ENCODE measurements around the gene EXOC4.
"Not testable (repeated sequence)": the region's sequence is repeated elsewhere in the genome, so short reads cannot be mapped to it uniquely, and the experiment has no call there.

The EXOC4 gene

DNA sequence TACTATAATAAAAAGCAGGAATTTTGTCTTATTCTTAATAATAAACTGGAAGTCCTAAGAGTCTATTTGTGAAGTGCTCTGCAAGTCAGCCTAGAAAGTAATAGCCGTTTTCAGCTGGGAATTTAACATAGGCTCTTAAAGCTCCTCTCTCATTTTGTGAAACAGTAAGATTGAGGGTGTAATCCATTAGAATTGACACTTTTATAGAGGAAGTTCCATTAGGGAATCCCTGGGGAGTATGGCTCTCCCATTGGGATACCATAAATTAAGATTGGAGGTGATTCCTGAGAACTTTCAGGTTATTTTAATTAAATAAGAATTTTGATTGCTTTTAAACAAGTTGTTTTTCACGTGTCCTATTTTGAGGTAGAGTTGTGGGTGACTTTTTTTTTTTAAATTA, 68.0 kb downstream of the EXOC4 start:
- Mint-ChIP-seq H3K4me1 (no peaks in the 10 kb centered on the region), H3K4me3 (no peak overlapping the region), H3K27me3 (ENCODE audit: low read depth) (no peaks in the 10 kb centered on the region), H3K27ac (no peak overlapping the region), H3K36me3 (ENCODE audit: low read depth) (peaks cover 85% of the 10 kb centered on the region), H3K9me3 (peaks cover 45% of the 10 kb centered on the region)
- TF ChIP-seq, protein P1, sequence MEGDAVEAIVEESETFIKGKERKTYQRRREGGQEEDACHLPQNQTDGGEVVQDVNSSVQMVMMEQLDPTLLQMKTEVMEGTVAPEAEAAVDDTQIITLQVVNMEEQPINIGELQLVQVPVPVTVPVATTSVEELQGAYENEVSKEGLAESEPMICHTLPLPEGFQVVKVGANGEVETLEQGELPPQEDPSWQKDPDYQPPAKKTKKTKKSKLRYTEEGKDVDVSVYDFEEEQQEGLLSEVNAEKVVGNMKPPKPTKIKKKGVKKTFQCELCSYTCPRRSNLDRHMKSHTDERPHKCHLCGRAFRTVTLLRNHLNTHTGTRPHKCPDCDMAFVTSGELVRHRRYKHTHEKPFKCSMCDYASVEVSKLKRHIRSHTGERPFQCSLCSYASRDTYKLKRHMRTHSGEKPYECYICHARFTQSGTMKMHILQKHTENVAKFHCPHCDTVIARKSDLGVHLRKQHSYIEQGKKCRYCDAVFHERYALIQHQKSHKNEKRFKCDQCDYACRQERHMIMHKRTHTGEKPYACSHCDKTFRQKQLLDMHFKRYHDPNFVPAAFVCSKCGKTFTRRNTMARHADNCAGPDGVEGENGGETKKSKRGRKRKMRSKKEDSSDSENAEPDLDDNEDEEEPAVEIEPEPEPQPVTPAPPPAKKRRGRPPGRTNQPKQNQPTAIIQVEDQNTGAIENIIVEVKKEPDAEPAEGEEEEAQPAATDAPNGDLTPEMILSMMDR (IDR thresholded peaks at IDR 0.05; ENCODE audit: unreplicated experiment in 3 of 3), result no peak

DNA sequence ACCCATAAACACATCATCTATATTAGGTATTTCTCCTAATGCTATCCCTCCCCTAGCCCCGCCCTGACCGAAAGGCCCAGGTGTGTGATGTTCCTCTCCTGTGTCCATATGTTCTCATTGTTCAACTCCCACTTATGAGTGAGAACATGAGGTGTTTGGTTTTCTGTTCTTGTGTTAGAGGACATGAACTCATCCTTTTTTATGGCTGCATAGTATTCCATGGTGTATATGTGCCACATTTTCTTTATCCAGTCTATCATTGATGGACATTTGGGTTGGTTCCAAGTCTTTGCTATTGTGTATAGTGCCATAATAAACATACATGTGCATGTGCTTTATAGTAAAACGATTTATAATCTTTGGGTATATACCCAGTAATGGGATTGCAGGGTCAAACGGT, 68.5 kb downstream of the EXOC4 start:
- H3K4me1 Mint-ChIP-seq; H3K27me3 Mint-ChIP-seq (ENCODE audit: low read depth); H3K4me3 Mint-ChIP-seq; H3K27ac Mint-ChIP-seq: not testable (repeated sequence)
- H3K9me3 Mint-ChIP-seq, result peaks cover 50% of the 10 kb centered on the region
- H3K36me3 Mint-ChIP-seq (ENCODE audit: low read depth), result peaks cover 86% of the 10 kb centered on the region

DNA sequence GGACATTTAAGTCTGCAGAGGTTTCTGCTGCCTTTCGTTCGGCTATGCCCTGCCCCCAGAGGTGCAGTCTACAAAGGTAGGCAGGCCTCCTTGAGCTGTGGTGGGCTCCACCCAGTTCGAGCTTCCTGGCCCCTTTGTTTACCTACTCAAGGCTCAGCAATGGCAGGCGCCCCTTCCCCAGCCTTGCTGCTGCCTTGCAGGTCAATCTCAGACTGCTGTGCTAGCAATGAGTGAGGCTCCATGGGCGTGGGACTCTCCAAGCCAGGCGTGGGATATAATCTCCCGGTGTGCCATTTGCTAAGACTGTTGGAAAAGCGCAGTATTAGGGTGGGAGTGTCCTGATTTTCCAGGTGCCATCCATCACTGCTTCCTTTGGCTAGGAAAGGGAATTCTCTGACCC, 73.9 kb downstream of the EXOC4 start:
- not testable (repeated sequence) for H3K4me3 Mint-ChIP-seq; H3K4me1 Mint-ChIP-seq; H3K27ac Mint-ChIP-seq; H3K27me3 Mint-ChIP-seq (ENCODE audit: low read depth)
- Mint-ChIP-seq H3K9me3 (peaks cover 68% of the 10 kb centered on the region), H3K36me3 (ENCODE audit: low read depth) (peaks cover 90% of the 10 kb centered on the region)

DNA sequence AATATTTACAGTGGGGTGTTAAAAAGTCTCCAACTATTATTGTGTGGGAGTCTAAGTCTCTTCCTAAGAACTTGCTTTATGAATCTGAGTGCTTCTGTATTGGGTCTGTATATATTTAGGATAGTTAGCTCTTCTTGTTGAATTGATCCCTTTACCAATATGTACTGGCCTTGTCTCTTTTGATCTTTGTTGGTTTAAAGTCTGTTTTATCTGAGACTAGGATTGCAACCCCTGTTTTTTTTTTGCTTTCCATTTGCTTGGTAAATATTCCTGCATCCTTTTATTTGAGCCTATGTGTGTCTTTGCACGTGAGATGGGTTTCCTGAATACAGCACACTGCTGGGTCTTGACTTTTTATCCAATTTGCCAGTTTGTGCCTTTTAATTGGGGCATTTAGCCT, 75.1 kb downstream of the EXOC4 start:
- not testable (repeated sequence) for H3K27ac Mint-ChIP-seq; H3K27me3 Mint-ChIP-seq (ENCODE audit: low read depth); H3K4me1 Mint-ChIP-seq; H3K4me3 Mint-ChIP-seq
- Mint-ChIP-seq H3K36me3 (ENCODE audit: low read depth) (peaks cover 83% of the 10 kb centered on the region), H3K9me3 (peaks cover 57% of the 10 kb centered on the region)

DNA sequence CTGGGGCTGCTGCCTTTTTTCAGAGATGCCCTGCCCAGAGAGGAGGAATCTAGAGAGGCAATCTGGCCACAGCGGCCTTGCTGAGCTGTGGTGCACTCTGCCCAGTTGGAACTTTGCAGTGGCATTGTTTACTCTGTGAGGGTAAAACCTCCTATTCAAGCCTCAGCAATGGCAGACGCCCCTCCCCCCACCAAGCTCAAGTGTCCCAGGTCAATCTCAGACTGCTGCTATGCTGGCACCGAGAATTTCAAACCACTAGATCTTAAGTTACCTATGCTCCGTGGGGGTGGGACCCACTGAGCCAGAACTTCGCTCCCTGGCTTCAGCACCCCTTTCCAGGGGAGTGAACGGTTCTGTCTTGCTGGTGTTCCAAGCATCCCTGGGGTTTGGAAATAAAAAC, 77.2 kb downstream of the EXOC4 start:
- no peaks in the 10 kb centered on the region for H3K4me1 Mint-ChIP-seq
- no peak overlapping the region for H3K4me3 Mint-ChIP-seq
- H3K27ac Mint-ChIP-seq, result no peak overlapping the region
- TF ChIP-seq, protein P1 (IDR thresholded peaks at IDR 0.05; ENCODE audit: unreplicated experiment in 3 of 3), result no peak
- no peaks in the 10 kb centered on the region for H3K27me3 Mint-ChIP-seq (ENCODE audit: low read depth)
- H3K36me3 Mint-ChIP-seq (ENCODE audit: low read depth), result peaks cover 81% of the 10 kb centered on the region
- peaks cover 41% of the 10 kb centered on the region for H3K9me3 Mint-ChIP-seq

DNA sequence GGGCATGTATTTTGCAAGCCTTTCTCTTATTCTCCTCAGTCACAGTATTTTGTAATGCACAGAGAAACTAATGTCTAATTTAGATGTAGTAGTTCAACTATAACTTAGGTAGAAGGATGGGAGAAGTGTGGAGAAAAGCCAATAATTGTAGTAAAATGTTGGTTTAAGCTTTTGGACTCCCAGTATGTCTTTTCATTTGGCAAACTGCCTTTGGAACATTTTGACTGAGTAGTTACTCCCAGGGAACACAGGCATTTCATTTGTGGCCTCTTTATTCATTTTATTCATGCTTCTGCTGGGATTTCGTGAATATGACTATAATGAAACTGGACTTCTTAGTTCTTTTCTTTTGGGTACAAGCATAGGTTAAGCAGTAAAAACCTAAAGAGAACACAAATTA, 79.0 kb downstream of the EXOC4 start:
- H3K4me3 Mint-ChIP-seq, result no peak overlapping the region
- H3K9me3 Mint-ChIP-seq, result peaks cover 34% of the 10 kb centered on the region
- peaks cover 77% of the 10 kb centered on the region for H3K36me3 Mint-ChIP-seq (ENCODE audit: low read depth)
- no peaks in the 10 kb centered on the region for H3K27me3 Mint-ChIP-seq (ENCODE audit: low read depth)
- TF ChIP-seq, protein P1 (IDR thresholded peaks at IDR 0.05; ENCODE audit: unreplicated experiment in 3 of 3), result no peak
- H3K4me1 Mint-ChIP-seq, result no peaks in the 10 kb centered on the region
- no peak overlapping the region for H3K27ac Mint-ChIP-seq

DNA sequence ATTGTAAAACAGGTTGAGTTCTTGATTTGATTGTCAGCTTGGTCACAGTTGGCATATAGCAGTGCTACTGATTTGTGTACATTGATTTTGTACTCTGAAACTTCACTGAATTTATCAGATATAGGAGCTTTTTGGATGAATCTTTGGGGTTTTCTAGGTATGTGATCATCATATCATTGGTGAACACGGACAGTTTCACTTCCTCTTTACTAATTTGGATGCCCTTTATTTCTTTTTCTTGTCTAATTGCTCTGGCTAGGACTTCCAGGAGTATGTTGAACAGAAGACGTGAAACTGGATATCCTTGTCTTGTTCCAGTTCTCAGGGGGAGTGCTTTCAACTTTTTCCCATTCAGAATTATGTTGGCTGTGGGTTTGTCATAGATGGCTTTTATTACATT, 86.9 kb downstream of the EXOC4 start:
- TF ChIP-seq, protein P1 (IDR thresholded peaks at IDR 0.05; ENCODE audit: unreplicated experiment in 3 of 3), result no peak
- no peaks in the 10 kb centered on the region for H3K27me3 Mint-ChIP-seq (ENCODE audit: low read depth)
- H3K36me3 Mint-ChIP-seq (ENCODE audit: low read depth), result peaks cover 90% of the 10 kb centered on the region
- H3K4me1 Mint-ChIP-seq, result no peaks in the 10 kb centered on the region
- peaks cover 60% of the 10 kb centered on the region for H3K9me3 Mint-ChIP-seq
- H3K4me3 Mint-ChIP-seq, result no peak overlapping the region
- H3K27ac Mint-ChIP-seq, result no peak overlapping the region

DNA sequence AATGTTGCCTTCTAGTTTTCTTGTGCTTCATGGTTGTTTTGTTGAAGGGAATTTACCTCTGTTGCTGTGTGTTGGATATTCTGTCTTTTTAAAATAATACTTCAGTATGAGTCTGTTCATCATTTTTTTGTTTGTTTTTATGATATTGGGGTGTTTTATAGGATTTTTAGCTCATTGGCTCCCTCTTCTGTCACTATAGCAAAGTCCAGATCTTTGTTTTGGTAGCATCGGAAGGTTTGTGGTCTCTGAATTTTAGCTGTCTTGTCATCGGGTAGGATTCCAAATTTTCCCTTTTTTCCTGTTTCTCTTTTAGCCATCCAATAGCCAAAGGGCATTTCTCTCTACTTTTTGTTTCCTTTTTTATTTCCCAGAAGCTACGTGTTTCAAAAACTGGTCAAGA, 91.4 kb downstream of the EXOC4 start:
- Mint-ChIP-seq H3K36me3 (ENCODE audit: low read depth) (peaks cover 68% of the 10 kb centered on the region), H3K27me3 (ENCODE audit: low read depth) (no peaks in the 10 kb centered on the region)

More for the DNA sequence above, 91.4 kb downstream of the EXOC4 start:
- peaks cover 47% of the 10 kb centered on the region for H3K9me3 Mint-ChIP-seq
- TF ChIP-seq, protein P1 (IDR thresholded peaks at IDR 0.05; ENCODE audit: unreplicated experiment in 3 of 3), result peak; percentile 38 to 54 (median 52)
- H3K27ac Mint-ChIP-seq, result no peak overlapping the region
- H3K4me3 Mint-ChIP-seq, result no peak overlapping the region
- no peaks in the 10 kb centered on the region for H3K4me1 Mint-ChIP-seq

All from nephron (organoid).